Cerebellar cortex (tissue), 1 donor: ENCODE results near the gene PPM1A.

ENCODE experiments used
- DNase-seq: peaks from one replicate; pipeline ENCODE4 v3.0.0-alpha.2; 2015; ENCODE audit warnings: low spot score

The PPM1A gene

GRCh38 chr14:60248697-60249318 is at the start of gene PPM1A:
Gene PPM1A (plus strand): TSS chr14:60249221. CDS start chr14:60282704, 33,483 bp downstream.
- peak; percentile 93 for DNase-seq

- no peak for DNase-seq
Measured at GRCh38 chr14:60199321-60199720, 49.7 kb upstream of the PPM1A start.

DNA sequence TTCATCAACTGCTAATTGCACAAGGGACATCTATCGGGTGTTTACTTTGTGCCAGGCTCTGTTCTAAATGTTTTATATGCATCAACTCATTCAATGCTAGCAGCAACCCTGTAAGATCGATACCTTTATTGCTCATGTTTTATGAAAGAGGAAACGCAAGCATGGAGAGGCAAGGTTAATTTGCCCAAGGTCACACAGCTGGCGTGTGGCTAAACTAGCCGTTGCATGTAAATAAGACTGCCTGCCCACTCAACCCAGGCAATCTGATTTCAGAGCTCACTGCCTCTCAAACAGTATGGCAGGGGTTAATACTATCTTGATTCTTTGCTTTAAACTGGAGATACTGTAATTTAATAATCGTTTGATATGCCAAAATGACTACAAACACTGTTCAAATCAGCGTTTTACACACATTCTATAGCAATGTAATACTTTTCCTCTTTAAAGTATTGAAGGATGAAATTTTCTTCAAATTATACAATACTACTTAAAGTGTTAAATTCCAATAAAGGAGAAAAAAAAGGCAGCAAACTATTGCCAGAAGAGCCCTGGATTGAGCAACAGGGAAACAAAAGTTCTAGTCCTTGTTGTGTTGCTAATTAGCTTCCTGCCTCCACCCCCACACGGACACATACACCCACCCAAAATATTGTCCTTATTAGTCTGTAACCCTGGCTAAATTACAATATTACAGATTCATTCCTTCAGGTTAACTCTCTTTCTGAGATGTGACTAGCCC is 44.7 kb upstream of the PPM1A start:
- DNase-seq, result no peak

DNA sequence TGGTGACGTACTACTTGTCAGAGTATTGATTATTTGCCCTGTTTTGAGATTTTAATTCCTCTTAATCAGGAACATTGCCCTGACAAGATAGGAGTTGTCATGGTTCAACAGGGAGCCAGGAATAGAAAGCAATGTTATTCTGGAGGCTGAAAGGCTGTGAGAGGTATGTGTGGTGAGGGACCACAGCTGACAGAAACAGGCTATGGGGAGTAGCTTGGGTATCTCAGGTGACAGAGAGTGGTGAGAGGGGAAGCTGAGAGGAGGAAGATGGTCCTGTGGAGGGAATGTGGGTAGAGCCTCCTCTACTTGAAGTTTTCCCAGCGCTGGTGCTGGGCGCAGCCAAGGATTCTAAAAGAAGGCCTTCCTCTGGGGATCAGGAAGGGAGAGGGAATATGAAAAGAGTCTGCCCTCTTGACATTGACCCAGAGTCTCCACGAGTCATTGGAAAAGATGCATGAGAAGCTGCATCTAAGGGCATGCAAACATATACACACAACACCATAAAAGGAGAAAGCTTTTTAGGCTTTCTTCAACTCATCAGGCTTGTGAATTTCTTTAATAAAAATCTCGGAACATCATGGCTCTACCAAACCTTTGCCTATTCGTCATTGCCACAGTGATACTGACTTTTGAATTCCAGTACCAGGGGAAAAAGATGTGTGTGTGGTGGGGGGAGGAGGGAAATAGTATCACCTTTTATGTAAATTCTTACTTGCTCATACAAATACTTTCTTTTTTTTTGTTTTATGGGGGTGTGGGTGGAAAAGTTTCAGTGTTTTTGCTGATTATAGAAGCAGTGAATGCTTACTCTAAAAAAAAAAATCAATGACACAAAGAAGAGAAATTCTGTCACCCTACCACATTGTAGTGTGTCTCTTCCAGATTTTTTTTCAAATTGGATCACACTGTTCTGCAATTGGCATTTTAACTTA is 43.9 kb upstream of the PPM1A start:
- DNase-seq, result no peak

GRCh38 chr14:60206249-60206670 is 42.8 kb upstream of the PPM1A start:
- DNase-seq, result no peak

DNA sequence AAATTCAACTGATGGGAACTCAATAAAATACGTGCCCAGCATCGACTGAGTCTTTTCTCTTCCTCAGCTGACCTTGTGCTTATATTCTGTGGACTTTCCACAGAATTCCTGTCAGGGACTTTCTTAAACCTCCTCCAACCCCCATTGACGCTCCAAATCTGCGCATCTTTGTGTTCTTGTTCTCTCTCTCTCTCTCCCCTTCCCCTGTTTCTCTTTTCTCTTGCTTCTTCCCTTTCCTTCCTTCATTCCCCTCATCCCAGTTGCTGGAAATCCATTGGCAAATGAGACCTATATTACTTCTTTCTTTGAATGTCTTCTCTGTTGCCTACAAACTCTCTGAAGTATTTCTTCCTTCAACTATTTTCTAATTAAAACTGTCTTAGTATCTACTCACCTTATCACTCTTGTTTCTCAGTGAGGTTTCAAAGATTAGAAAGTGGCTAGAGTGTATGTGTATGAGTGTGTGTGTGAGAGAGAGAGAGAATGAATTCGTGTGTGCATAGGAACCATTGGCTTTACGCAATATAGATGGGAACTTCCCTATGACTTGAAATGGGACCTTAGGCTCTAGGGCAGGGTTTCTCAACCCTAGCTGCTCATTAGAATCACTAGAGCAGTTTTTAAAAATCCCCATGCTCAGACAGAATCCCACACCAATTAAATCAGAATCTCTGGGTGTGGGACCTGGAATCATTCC is 42.0 kb upstream of the PPM1A start:
- no peak for DNase-seq

- DNase-seq, result no peak
Measured at GRCh38 chr14:60210703-60211102, 38.3 kb upstream of the PPM1A start.

GRCh38 chr14:60211153-60211552 is 37.9 kb upstream of the PPM1A start:
- DNase-seq, result no peak

- DNase-seq, result no peak
Measured at GRCh38 chr14:60212503-60213371, 36.3 kb upstream of the PPM1A start.

DNA sequence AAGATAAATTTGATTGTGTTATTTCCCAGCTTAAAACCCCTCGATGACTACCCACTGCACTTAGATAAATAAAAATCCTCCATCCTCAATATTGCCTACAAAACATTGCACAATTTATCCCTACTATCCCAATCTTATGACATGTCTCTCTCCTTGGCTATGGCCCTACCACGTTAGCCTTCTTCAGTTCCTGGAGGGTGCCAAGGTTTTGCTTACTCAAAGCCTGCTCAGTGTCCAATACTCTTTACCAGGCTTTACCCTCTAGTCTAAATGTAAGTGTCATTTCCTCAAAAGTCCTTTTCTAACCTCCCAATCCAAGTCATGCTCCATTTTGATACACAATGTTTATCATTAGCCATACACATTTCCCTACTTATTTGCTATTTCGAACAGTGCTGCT is 35.0 kb upstream of the PPM1A start:
- no peak for DNase-seq

DNA sequence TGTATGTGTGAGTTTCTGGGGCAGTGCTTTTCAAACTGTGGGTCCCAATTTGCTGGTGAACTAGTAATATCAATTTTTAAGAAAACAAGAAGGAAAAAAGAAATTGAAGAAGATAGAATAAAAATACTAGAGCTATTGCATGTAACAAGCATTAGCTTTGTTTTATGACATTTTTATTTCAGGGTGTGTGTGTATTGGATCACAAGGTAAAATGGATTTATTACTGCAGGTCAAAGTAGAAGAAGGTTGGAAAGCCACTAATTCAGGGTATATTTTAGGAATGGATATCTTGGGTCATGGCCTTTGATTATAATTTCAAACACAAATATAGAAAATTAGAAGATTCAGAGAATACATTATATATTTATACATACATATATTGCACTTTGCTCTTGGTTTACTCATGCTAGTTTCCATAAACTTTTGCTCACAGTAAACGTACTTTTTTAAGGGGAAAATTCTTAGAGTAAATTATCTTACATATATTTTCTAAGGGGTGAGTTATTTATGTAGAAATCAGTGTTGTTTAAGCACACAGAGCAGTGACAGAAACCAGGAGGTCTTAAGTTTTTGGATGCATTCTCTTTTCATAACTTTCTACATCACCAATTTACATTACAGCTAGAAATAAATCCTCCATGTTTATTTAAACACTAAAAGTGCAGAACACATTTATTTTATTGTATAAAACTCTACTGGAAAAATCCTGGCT is 34.5 kb upstream of the PPM1A start:
- no peak for DNase-seq

- DNase-seq, result no peak
Measured at GRCh38 chr14:60215127-60215444, 33.9 kb upstream of the PPM1A start.

DNA sequence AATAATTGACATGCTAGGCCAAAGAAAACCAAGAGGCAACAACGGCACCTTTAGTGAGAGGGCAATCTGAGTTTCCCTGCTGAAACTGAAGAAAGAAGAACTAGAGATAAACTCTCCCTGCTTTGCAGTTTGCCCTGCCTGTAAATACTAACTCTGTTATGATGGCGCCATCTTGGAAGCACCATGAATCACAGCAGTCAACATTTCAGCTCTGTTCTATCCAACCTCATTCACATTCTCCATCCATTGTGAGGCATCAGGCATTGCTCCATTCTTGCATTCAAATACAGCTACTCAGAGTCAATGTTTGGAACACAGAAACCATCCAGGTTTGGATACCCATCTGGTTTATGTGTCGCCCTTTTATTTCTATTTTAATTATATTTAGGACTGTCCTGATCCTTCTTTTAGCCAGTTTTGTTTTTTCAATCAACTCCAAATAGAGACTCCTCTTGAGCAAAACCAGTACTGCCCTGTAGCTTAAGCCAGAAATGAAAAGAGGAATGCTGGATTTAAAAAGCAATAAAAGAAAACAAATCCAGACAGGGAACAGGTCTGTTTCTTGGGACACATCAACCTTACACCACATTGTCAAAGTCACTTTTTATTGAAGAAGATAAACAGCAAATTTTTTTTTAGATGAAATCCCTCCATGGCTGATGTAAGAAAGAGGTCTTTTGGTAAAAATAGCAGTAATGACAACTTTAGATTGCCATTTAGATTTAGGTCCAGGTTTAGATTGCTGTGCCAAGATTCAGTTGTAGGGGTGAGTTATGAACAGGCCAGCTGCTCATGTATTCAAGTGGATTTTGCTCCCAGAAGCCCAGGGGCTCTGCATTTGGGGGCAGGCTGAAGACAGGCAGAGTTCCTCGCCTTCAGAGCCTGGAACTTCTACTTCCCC is 33.3 kb upstream of the PPM1A start:
- no peak for DNase-seq

DNA sequence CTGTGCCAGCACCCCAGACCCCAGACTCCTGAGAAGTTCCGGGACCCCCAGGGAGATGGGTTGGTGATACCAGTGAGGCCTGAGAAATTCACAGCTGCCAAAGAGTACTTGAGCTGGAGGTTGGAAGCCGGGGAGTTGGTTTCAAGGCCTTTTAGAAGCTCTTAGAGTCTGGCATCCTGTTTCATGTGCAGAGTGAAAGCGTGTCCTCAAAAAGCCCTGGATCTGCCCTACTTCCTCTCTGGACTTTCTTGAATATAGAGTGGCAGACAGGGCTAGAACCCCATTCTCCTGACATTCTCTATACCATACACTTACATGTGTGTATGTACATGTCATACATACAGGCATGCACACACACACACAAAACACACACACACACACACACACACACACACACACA is 31.3 kb upstream of the PPM1A start:
- DNase-seq, result no peak

GRCh38 chr14:60220084-60220483 is 28.9 kb upstream of the PPM1A start:
- no peak for DNase-seq

- DNase-seq, result no peak
Measured at GRCh38 chr14:60220917-60221316, 28.1 kb upstream of the PPM1A start.

DNA sequence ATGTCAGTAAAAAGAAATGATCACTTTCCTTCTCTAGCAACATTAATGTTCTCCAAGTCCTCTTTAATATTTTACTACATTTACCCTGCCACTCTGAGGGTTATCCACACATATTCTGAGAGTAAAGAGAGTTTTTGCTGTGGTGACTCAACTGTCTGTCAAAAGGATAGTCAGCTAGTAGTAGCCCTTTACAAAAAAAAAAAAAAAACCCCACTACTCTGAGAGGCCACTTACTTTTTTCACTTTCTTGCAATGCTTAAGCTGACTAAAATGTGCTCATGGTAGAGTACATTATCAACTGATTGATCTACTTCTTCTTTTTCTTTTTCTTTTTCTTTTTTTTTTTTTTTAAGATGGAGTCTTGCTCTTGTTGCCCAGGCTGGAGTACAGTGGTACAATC is 27.6 kb upstream of the PPM1A start:
- no peak for DNase-seq

- peak; percentile 26 for DNase-seq
Measured at GRCh38 chr14:60222820-60223219, 26.2 kb upstream of the PPM1A start.

- DNase-seq, result no peak
Measured at GRCh38 chr14:60225265-60225664, 23.8 kb upstream of the PPM1A start.

DNA sequence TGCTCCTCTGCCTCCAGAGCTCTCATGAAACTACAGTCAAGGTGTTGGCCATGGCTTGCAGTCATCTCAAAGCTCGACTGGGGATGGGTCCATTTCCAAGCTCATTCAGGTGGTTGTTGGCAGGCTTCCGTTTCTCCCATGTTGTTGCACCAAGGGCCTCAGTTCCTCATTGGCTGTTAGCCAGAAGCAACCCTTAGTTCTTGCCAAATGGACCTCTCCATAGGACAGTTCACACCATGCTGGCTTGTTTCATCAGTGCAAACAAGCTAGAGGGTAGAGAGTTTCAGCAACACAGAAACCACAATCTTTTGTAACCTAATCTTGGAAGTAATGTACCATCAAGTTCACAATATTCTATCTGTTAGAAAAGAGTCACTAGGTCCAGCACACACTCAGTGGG is 22.7 kb upstream of the PPM1A start:
- no peak for DNase-seq
